Lower leg skin (tissue), 4 donors: ENCODE results near the gene KCNQ4. TPM values are rescaled to one million over a fixed set of nuclear protein-coding genes. Genes with fewer than 3 reads are reported as not detected.

Experiments
- DNase-seq, 2 donors: peaks; one replicate each; pipeline ENCODE4 v3.0.0-alpha.2; 2019; ENCODE audit warnings: low spot score in 2 of 2
- H3K4me3 ChIP-seq: fragments of 200-600 bp; sonication (generic); 2 replicates; pipeline ENCODE4 v1.5.1; 2017; ENCODE audit warnings: mild to moderate bottlenecking, low read depth; ENCODE audit not compliant: poor library complexity, severe bottlenecking
- CTCF ChIP-seq, 3 donors: fragments of 450-650 bp; IDR thresholded peaks; one replicate each; pipeline ENCODE4 v1.5.1; 2016; ENCODE audit warnings: antibody characterized with exemption in 3 of 3, mild to moderate bottlenecking in 3 of 3, moderate library complexity in 2 of 3
- POLR2A ChIP-seq, 2 donors: fragments of 450-650 bp; IDR thresholded peaks; one replicate each; pipeline ENCODE4 v1.6.1; 2016 to 2017; ENCODE audit warnings: antibody characterized with exemption in 2 of 2, mild to moderate bottlenecking in 1 of 2, moderate library complexity in 1 of 2
- WGBS, 2 donors: methylation state at CpG; one replicate each; pipeline ENCODE4 v1.1.5; 2018; 5-methylcytosine and 5-hydroxymethylcytosine counted together
- intact Hi-C: fragments of 100-400 bp; cut with DNase I; formaldehyde crosslinking; loops from one replicate; pipeline ENCODE4 v1.15.0; 2023; ENCODE audit warnings: low total_unique reads
- total RNA-seq, 4 donors: library from RNA; depleted of rRNA; stranded (reverse); fragments of >200 nt; gene quantifications; one replicate each; pipeline ENCODE4 v1.1.0, GENCODE V29; 2016

KCNQ4 gene
- total RNA-seq, 4 donors from 2014 or later, result 1.3 to 2.7 (median 2.0) TPM

GRCh38 chr1:40803447-40803846 is 19.9 kb downstream of the KCNQ4 start:
- intact Hi-C loops, result no loop called here
- DNase-seq, result no peak
- TF ChIP-seq CTCF (IDR thresholded peaks at IDR 0.05) (no peak), POLR2A (IDR thresholded peaks at IDR 0.05) (no peak)
- 89 to 96% methylated on average over 3 of the region's 3 CpGs for WGBS, 2 donors
- H3K4me3 ChIP-seq, result no peak overlapping the region

- no peak for DNase-seq
- H3K4me3 ChIP-seq, result no peak overlapping the region
- intact Hi-C loops, result no loop called here
- TF ChIP-seq CTCF (IDR thresholded peaks at IDR 0.05) (no peak), POLR2A (IDR thresholded peaks at IDR 0.05) (no peak)
- WGBS, 2 donors, result 41 to 44% methylated on average over 2 of the region's 2 CpGs
Measured at GRCh38 chr1:40803902-40804301, 20.3 kb downstream of the KCNQ4 start.

GRCh38 chr1:40806240-40806639 is 22.7 kb downstream of the KCNQ4 start:
- DNase-seq, result no peak
- TF ChIP-seq CTCF (IDR thresholded peaks at IDR 0.05) (no peak), POLR2A (IDR thresholded peaks at IDR 0.05) (no peak)
- intact Hi-C loops, result no loop called here
- 78 to 81% methylated on average over 3 of the region's 3 CpGs for WGBS, 2 donors
- H3K4me3 ChIP-seq, result no peak overlapping the region

GRCh38 chr1:40806731-40807695 is 23.4 kb downstream of the KCNQ4 start:
- no peak for DNase-seq
- H3K4me3 ChIP-seq, result no peak overlapping the region
- intact Hi-C loops, result no loop called here
- no peak for TF ChIP-seq CTCF (IDR thresholded peaks at IDR 0.05)
- no peak for TF ChIP-seq POLR2A (IDR thresholded peaks at IDR 0.05)
- 54 to 60% methylated on average over 20 of the region's 20 CpGs for WGBS, 2 donors

- DNase-seq, result no peak
- H3K4me3 ChIP-seq, result no peak overlapping the region
- intact Hi-C loops, result no loop called here
- WGBS, 2 donors, result 59 to 68% methylated on average over 3 of the region's 3 CpGs
- no peak for TF ChIP-seq POLR2A (IDR thresholded peaks at IDR 0.05)
- no peak for TF ChIP-seq CTCF (IDR thresholded peaks at IDR 0.05)
Measured at GRCh38 chr1:40808002-40808401, 24.4 kb downstream of the KCNQ4 start.
